AG04449 (cell line): ENCODE data around the gene FAM227B.
"Not testable (repeated sequence)": the region's sequence is repeated elsewhere in the genome, so short reads cannot be mapped to it uniquely, and the experiment has no call there.

Experiments
- CTCF ChIA-PET: fragments of 350-600 bp; formaldehyde crosslinking; extraction: SDS; loops from one replicate; lab custom pipeline; 2021; ENCODE audit warnings: antibody characterized with exemption; lab: Yijun Ruan, JAX
- POLR2A ChIA-PET: fragments of 400-600, 350-600 bp; formaldehyde crosslinking; extraction: SDS; loops from one replicate; lab custom pipeline; 2020; ENCODE audit warnings: antibody characterized with exemption, inconsistent platforms; lab: Yijun Ruan, JAX
- DNase-seq: peaks from one replicate; pipeline ENCODE4 v3.0.0-alpha.2; 2010; ENCODE audit warnings: low read depth, low spot score
- H3K4me3 ChIP-seq: 2 replicates; pipeline ENCODE4 v1.5.1; 2011; ENCODE audit warnings: low read depth, mild to moderate bottlenecking, control low read depth, low read length
- TF ChIP-seq, protein P1 (sequence below): IDR thresholded peaks from one replicate; pipeline ENCODE4 v1.5.1; 2011; ENCODE audit warnings: mild to moderate bottlenecking, moderate library complexity, low read length, control low read depth, inconsistent platforms; ENCODE audit not compliant: insufficient read depth; ENCODE audit errors: missing control alignments

Gene FAM227B

DNA sequence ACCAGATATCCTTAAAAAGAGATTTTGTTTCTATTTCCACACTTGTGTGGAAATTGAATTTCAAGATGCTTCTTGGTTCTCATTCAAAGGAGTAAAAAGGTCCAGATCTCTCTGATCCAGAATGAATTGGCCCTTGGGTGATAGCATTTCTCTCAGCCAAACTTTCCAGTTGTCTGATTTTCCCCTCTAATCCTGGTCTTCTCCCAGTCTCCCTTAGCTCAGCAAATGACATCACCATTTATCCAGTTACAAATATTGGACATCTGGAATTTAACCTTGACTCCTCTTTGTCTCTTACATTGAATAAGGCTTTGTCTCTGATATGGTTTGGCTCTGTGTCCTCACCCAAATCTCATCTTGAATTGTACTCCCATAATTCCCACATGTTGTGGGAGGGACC, 207.8 kb downstream of the FAM227B start:
- TF ChIP-seq, protein P1, sequence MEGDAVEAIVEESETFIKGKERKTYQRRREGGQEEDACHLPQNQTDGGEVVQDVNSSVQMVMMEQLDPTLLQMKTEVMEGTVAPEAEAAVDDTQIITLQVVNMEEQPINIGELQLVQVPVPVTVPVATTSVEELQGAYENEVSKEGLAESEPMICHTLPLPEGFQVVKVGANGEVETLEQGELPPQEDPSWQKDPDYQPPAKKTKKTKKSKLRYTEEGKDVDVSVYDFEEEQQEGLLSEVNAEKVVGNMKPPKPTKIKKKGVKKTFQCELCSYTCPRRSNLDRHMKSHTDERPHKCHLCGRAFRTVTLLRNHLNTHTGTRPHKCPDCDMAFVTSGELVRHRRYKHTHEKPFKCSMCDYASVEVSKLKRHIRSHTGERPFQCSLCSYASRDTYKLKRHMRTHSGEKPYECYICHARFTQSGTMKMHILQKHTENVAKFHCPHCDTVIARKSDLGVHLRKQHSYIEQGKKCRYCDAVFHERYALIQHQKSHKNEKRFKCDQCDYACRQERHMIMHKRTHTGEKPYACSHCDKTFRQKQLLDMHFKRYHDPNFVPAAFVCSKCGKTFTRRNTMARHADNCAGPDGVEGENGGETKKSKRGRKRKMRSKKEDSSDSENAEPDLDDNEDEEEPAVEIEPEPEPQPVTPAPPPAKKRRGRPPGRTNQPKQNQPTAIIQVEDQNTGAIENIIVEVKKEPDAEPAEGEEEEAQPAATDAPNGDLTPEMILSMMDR: no peak
- DNase-seq: no peak
- ChIA-PET CTCF (interaction anchor here (0.6 to 3.2 kb wide), 3 partner anchors 10 to 489 kb away, joined by 3 to 18 read pairs (median 3); partner anchors contain the start of gene FGF7), POLR2A (no interaction called here)
- no peak overlapping the region for H3K4me3 ChIP-seq

DNA sequence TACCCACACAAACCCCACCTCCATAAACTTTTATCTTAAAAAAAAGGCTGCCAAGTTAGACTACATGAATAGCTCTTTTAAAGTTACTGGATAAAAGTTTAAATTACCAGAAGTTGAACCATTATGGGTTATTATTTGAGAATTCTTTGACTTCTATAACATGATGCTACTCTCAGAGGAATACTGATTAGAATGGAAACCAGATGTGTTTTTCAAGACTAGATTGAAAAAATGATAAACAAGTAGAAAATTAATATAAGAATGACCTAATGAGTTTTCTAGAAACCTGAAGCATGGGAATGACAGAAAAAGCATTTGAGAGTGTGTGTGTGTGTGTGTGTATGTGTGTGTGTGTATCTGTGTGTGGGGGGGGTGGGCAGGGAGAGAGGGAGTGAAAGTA, 210.0 kb downstream of the FAM227B start:
- no peak for DNase-seq
- H3K4me3 ChIP-seq: no peak overlapping the region
- CTCF ChIA-PET: interaction anchor here (0.9 to 1.1 kb wide), 2 partner anchors 12 to 42 kb away, joined by 4 to 5 read pairs; no protein-coding TSS in a partner anchor
- TF ChIP-seq, protein P1: no peak
- POLR2A ChIA-PET: no interaction called here

DNA sequence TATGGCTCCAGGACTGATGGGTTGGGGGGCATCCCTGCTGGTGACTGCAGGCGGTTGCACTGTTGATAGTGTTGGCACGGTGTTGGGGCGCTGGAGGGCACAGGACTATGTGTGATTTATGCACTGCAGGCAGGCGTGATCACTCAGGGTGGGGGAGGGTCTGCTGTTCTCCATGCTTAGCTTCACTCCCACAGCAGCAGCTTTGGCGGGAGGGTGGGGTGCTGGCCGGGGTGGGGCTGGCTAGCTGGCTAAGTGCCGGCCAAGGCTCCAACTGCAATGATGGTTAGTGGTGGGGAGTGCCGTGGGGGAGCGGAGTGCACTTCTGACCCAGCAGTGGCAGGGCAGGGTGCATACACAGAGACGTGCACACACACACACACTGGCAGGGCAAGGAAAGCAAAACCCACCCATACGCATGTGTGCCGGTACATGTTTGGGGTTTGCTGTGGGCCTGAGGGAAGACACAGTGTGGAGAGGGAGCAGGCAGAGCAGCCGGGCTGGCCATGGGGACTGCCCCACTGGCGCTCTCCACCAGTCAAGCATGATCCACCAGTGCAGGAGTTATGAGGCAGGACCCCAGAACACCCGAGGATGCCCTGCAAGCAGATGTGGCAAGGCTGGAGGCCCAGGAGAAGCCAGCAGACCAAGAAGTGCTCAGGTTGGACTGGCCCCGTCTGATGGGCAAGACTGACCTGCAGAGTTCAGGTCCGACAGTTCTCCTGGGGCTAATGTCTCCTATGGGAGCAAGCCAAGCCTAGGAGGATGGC, 214.1 kb downstream of the FAM227B start:
- TF ChIP-seq, protein P1: no peak
- POLR2A ChIA-PET: no interaction called here
- DNase-seq: no peak
- H3K4me3 ChIP-seq: no peak overlapping the region
- CTCF ChIA-PET: no interaction called here

DNA sequence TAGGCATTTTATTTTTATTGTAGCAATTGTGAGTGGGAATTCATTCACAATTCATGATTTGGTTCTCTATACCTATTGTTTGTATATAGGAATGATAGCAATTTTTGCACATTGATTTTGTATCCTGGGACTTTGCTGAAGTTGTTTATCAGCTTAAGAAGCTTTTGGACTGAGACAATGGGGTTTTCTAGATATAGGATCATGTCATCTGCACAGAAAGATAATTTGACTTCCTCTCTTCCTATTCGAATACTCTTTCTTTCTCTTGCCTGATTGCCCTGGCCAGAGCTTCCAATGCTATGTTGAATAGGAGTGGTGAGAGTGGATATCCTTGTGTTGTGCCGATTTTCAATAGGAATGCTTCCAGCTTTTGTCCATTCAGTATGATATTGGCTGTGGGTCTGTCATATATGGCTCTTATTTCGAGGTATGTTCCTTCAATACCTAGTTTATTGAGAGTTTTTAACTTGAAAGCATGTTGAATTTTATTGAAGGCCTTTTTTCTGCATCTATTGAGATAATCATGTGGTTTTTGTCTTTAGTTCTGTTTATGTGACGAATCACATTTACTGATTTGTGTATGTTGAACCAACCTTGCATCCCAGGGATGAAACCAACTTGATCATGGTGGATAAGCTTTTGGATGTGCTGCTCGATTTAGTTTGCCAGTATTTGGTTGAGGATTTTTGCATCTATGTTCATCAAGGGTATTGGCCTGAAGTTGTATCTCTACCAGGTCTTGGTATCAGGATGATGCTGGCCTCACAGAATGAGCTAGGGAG, 217.9 kb downstream of the FAM227B start:
- CTCF ChIA-PET: interaction anchor here (0.7 to 1.6 kb wide), 2 partner anchors 9 to 16 kb away, joined by 3 read pairs; no protein-coding TSS in a partner anchor
- H3K4me3 ChIP-seq, POLR2A ChIA-PET: not testable (repeated sequence)

DNA sequence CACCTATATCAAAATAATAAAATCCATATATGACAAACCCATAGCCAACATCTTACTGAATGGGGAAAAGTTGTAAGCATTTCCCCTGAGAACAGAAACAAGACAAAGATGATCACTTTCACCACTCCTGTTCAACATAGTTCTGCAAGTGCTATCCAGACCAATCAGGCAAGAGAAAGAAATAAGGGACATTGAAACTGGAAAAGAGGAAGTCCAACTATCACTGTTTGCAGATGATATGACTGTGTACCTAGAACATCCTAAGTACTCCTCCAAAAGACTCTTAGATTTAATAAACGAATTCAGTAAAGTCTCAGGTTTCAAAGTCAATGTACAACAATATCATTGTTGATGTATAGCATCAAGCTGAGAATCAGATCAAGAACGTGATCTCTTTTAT, 233.1 kb downstream of the FAM227B start:
- ChIA-PET POLR2A (no interaction called here), CTCF (interaction anchor here (0.9 kb wide), 1 partner anchor 16 kb away, joined by 3 read pairs; no protein-coding TSS in a partner anchor)
- TF ChIP-seq, protein P1: no peak
- no peak for DNase-seq
- H3K4me3 ChIP-seq: no peak overlapping the region

More for the DNA sequence above, 217.9 kb downstream of the FAM227B start:
- DNase-seq: not testable (repeated sequence)

DNA sequence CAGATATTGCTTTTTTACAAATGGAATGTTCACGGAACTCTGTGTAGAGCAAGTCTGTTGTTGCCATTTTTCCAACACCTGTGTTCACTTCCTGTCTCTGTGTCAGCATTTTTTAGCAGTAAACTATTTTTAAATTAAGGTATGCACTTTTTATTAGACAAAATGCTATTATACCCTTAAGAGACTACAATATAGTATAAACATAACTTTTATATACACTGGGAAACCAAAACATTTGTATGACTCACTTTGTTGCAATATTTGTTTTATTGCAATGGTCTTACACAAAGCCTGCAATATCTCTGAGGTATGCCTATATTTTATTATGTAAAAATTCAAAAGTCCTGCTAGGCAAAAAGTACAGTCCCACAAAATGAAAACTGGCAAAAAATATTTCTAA, 237.4 kb downstream of the FAM227B start:
- POLR2A ChIA-PET: no interaction called here
- CTCF ChIA-PET: no interaction called here
- DNase-seq: no peak
- H3K4me3 ChIP-seq: no peak overlapping the region
- TF ChIP-seq, protein P1: no peak
